ENCODE data around the gene COL13A1. TPM values are rescaled to one million over a fixed set of nuclear protein-coding genes. Genes with fewer than 3 reads are reported as not detected.
A peak's percentile ranks its signal among the peaks of the same experiment; 100 is the strongest.

COL13A1 gene
- total RNA-seq, 1 donor from 2014 or later = 25.6 TPM

DNA sequence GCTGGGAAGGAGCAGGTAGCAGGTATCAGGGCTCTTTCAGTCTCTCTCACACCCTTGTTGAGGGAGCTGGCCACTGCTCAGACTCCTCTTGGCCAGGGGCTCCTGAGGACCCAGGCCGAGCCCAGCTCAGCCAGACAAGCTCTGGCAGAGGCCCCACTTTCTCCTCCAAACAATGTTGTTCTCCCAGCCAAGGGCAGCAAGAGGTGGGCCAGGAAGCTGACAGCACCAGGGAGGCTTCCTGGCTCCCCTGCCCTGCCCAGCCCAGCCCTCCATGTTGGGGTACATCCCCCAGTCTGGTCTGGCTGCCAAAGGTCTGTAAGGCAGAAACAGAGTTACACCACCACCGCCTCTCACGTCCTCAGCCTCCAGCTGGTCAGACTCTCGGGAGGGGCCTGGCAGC is 33.9 kb upstream of the COL13A1 start:
- Mint-ChIP-seq H3K4me3 (ENCODE audit: unreplicated experiment) (no peak overlapping the region), H3K27me3 (ENCODE audit: low read depth) (no peaks in the 10 kb centered on the region), H3K4me1 (ENCODE audit: low read depth) (peaks cover 44% of the 10 kb centered on the region), H3K27ac (ENCODE audit: unreplicated experiment) (no peak overlapping the region), H3K9me3 (ENCODE audit: low read depth) (no peaks in the 10 kb centered on the region), H3K36me3 (ENCODE audit: low read depth) (no peaks in the 10 kb centered on the region)
- no peak for TF ChIP-seq CTCF (IDR thresholded peaks at IDR 0.05)
- no peak for DNase-seq (ENCODE audit: low spot score)

- no peak for TF ChIP-seq CTCF (IDR thresholded peaks at IDR 0.05)
- no peaks in the 10 kb centered on the region for H3K36me3 Mint-ChIP-seq (ENCODE audit: low read depth)
These were observed 33.3 kb upstream of the COL13A1 start for GRCh38 chr10:69768386-69768785.

DNA sequence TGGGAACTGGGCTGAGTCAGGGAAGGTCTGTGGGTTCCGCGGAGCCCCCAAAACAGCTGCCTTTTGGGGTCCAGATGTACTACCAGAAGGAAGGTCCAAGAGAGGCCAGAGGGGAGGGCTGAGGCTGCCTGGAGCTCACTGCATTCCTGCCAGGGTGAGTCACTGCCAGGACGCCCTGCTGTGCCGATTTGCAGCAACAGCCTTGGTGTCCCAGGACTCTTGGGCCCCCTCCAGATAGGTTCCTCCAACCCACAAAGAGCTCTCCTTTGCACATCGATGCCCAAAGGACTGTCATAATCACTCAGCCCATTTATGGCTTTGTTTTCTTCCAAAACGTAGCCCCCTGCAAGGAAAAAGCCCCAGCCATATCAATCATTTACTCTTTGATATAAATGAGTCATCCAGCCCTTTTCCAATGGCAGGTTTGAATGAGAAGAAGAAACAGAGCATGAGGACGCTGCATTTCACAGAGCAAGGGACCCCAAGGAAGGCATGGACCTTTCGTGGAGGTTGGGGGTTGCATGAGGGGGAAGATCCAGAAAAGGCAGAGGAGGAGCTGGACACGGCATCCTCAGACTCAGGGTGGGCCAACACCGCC is 32.2 kb upstream of the COL13A1 start:
- Mint-ChIP-seq H3K27me3 (ENCODE audit: low read depth) (no peaks in the 10 kb centered on the region), H3K4me1 (ENCODE audit: low read depth) (peaks cover 44% of the 10 kb centered on the region), H3K36me3 (ENCODE audit: low read depth) (no peaks in the 10 kb centered on the region), H3K4me3 (ENCODE audit: unreplicated experiment) (peak overlapping the region; percentile 10), H3K9me3 (ENCODE audit: low read depth) (peaks cover 3% of the 10 kb centered on the region), H3K27ac (ENCODE audit: unreplicated experiment) (peak overlapping the region; percentile 97)
- peak; percentile 95 for DNase-seq (ENCODE audit: low spot score)
- TF ChIP-seq CTCF (IDR thresholded peaks at IDR 0.05) = no peak

More at GRCh38 chr10:69768386-69768785, 33.3 kb upstream of the COL13A1 start:
- Mint-ChIP-seq H3K27me3 (ENCODE audit: low read depth) (no peaks in the 10 kb centered on the region), H3K4me3 (ENCODE audit: unreplicated experiment) (no peak overlapping the region), H3K4me1 (ENCODE audit: low read depth) (peaks cover 44% of the 10 kb centered on the region), H3K9me3 (ENCODE audit: low read depth) (peaks cover 2% of the 10 kb centered on the region), H3K27ac (ENCODE audit: unreplicated experiment) (peak overlapping the region; percentile 97)
- DNase-seq (ENCODE audit: low spot score) = no peak

- Mint-ChIP-seq H3K4me3 (ENCODE audit: unreplicated experiment) (no peak overlapping the region), H3K27me3 (ENCODE audit: low read depth) (no peaks in the 10 kb centered on the region), H3K36me3 (ENCODE audit: low read depth) (no peaks in the 10 kb centered on the region), H3K9me3 (ENCODE audit: low read depth) (peaks cover 3% of the 10 kb centered on the region), H3K4me1 (ENCODE audit: low read depth) (peaks cover 20% of the 10 kb centered on the region), H3K27ac (ENCODE audit: unreplicated experiment) (no peak overlapping the region)
- DNase-seq (ENCODE audit: low spot score) = no peak
- no peak for TF ChIP-seq CTCF (IDR thresholded peaks at IDR 0.05)
These were observed 28.6 kb upstream of the COL13A1 start for GRCh38 chr10:69772933-69773704.

DNA sequence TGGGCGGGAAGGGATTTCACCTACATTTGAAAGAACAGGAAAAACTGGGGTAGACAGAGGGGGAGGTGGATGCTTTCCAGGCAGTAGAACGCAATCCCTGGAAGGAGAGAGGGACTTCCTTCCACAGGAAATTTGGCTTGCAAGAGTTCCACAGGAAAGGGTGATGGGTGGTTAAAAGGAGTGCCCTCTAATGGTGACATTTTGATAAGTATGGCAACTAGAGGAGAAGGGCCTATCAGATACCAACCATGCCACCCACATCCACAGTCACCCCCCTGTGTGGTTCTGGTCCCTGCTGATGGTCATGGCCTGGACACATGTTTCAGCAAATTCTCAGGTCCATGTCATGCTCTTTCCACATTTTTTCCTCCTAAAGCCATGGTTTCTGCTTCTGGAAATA is 27.1 kb upstream of the COL13A1 start:
- Mint-ChIP-seq H3K27ac (ENCODE audit: unreplicated experiment) (no peak overlapping the region), H3K4me3 (ENCODE audit: unreplicated experiment) (no peak overlapping the region), H3K27me3 (ENCODE audit: low read depth) (no peaks in the 10 kb centered on the region), H3K9me3 (ENCODE audit: low read depth) (peaks cover 3% of the 10 kb centered on the region), H3K36me3 (ENCODE audit: low read depth) (no peaks in the 10 kb centered on the region), H3K4me1 (ENCODE audit: low read depth) (peaks cover 5% of the 10 kb centered on the region)
- peak; percentile 22 for TF ChIP-seq CTCF (IDR thresholded peaks at IDR 0.05)
- no peak for DNase-seq (ENCODE audit: low spot score)

Data from chondrocyte (in vitro differentiated cells).